Myocyte (in vitro differentiated cells): Measurements from ENCODE around the gene CACNG3. TPM values are rescaled to one million over a fixed set of nuclear protein-coding genes. Genes with fewer than 3 reads are reported as not detected.
"Not testable (repeated sequence)": the region's sequence is repeated elsewhere in the genome, so short reads cannot be mapped to it uniquely, and the experiment has no call there.

Experiments
- DNase-seq: peaks from one replicate; pipeline ENCODE4 v3.0.0-alpha.2; 2012; ENCODE audit warnings: low read depth
- total RNA-seq: library from RNA; depleted of rRNA; stranded (reverse); fragments of >200 nt; gene quantifications from 2 replicates; pipeline ENCODE4 v1.2.3, GENCODE V29; 2014

The CACNG3 gene
- total RNA-seq, 1 donor from 2014 or later: not detected

- DNase-seq: no peak
Measured at GRCh38 chr16:24332178-24332577, 76.0 kb downstream of the CACNG3 start.

- no peak for DNase-seq
Measured at GRCh38 chr16:24332582-24333090, 76.5 kb downstream of the CACNG3 start.

- DNase-seq: no peak
Measured at GRCh38 chr16:24336491-24336890, 80.4 kb downstream of the CACNG3 start.

GRCh38 chr16:24337013-24337412 lies 80.9 kb downstream of the CACNG3 start:
- no peak for DNase-seq

- not testable (repeated sequence) for DNase-seq
Measured at GRCh38 chr16:24343829-24344228, 87.7 kb downstream of the CACNG3 start.

- no peak for DNase-seq
Measured at GRCh38 chr16:24344784-24345183, 88.6 kb downstream of the CACNG3 start.

- DNase-seq: no peak
Measured at GRCh38 chr16:24345704-24346103, 89.6 kb downstream of the CACNG3 start.

GRCh38 chr16:24346734-24347133 lies 90.6 kb downstream of the CACNG3 start:
- no peak for DNase-seq

- no peak for DNase-seq
Measured at GRCh38 chr16:24347556-24347955, 91.4 kb downstream of the CACNG3 start.

- no peak for DNase-seq
Measured at GRCh38 chr16:24348545-24349290, 92.6 kb downstream of the CACNG3 start.

- DNase-seq: no peak
Measured at GRCh38 chr16:24349320-24349719, 93.2 kb downstream of the CACNG3 start.

GRCh38 chr16:24352746-24353145 lies 96.6 kb downstream of the CACNG3 start:
- no peak for DNase-seq

GRCh38 chr16:24353622-24354021 lies 97.5 kb downstream of the CACNG3 start:
- no peak for DNase-seq

GRCh38 chr16:24357511-24357910 lies 101.4 kb downstream of the CACNG3 start:
- no peak for DNase-seq

- no peak for DNase-seq
Measured at GRCh38 chr16:24358117-24358516, 102.0 kb downstream of the CACNG3 start.

- no peak for DNase-seq
Measured at GRCh38 chr16:24359490-24359889, 103.4 kb downstream of the CACNG3 start.

- no peak for DNase-seq
Measured at GRCh38 chr16:24360936-24361335, 104.8 kb downstream of the CACNG3 start.

- no peak for DNase-seq
Measured at GRCh38 chr16:24364596-24364995, 108.5 kb downstream of the CACNG3 start.

GRCh38 chr16:24367186-24367710 lies 111.1 kb downstream of the CACNG3 start:
- DNase-seq: no peak

- no peak for DNase-seq
Measured at GRCh38 chr16:24372824-24373223, 116.7 kb downstream of the CACNG3 start.

GRCh38 chr16:24378999-24379398 lies 122.9 kb downstream of the CACNG3 start:
- no peak for DNase-seq

- DNase-seq: no peak
Measured at GRCh38 chr16:24381470-24382118, 125.5 kb downstream of the CACNG3 start.
